Left kidney (tissue), 2 donors: Measurements from ENCODE around the gene PRR3. TPM values are rescaled to one million over a fixed set of nuclear protein-coding genes. Genes with fewer than 3 reads are reported as not detected.

Experiments
- DNase-seq: peaks from one replicate; pipeline ENCODE4 v3.0.0-alpha.2; 2013
- polyA plus RNA-seq: library from polyadenylated mRNA; unstranded; fragments of 120-200 nt; gene quantifications from one replicate; pipeline ENCODE4 v1.2.1, GENCODE V29; 2013; ENCODE audit not compliant: insufficient read length

The PRR3 gene
- polyA plus RNA-seq, 1 donor: 40.2 TPM

DNA sequence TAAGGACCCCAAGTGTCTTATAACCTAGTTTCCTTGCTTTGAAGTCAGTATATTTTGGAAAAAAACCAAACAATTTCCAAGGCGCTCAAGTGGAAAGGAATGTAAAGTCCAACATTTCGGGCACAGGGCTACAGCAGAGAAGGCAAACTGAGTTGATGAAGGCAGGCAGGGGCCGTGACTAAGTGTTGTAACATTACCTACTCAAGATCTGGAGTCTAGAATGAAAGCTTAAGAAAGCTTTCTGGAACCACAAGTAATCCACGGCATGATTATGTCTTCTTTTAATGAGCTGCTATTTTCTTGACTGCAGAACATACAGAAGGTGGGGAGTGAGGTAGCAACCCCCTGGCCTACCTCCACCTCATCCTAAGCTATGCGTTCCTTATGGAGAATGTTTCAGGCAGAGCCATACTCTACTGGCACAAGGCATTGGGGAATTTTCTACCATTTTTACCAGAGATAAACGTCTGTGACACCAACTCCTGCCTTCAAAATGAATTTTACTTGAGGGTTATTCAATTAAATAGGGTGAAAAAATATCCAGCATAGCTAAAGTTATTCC lies 55.7 kb downstream of the PRR3 start:
- peak; percentile 47 for DNase-seq

Other genes starting within 250 kb of the PRR3 start
- gene TRIM39, start 230.4 kb upstream of the PRR3 start, polyA plus RNA-seq: 16.2 TPM
- 23.3 TPM for gene RPP21, start 212.1 kb upstream of the PRR3 start, polyA plus RNA-seq
- 85.1 TPM for gene HLA-E, start 67.8 kb upstream of the PRR3 start, polyA plus RNA-seq
- gene GNL1, start 806 bp upstream of the PRR3 start, polyA plus RNA-seq: 98.1 TPM
- 76.0 TPM for gene ABCF1, start 14.1 kb downstream of the PRR3 start, polyA plus RNA-seq
- gene PPP1R10, start 59.9 kb downstream of the PRR3 start, polyA plus RNA-seq: 57.8 TPM
- 55.8 TPM for gene MRPS18B, start 60.5 kb downstream of the PRR3 start, polyA plus RNA-seq
- 60.6 TPM for gene ATAT1, start 69.6 kb downstream of the PRR3 start, polyA plus RNA-seq
- 24.1 TPM for gene C6orf136, start 89.8 kb downstream of the PRR3 start, polyA plus RNA-seq
- 56.9 TPM for gene DHX16, start 115.7 kb downstream of the PRR3 start, polyA plus RNA-seq
- 36.9 TPM for gene PPP1R18, start 129.3 kb downstream of the PRR3 start, polyA plus RNA-seq
- 38.1 TPM for gene NRM, start 133.7 kb downstream of the PRR3 start, polyA plus RNA-seq
- 53.0 TPM for gene MDC1, start 160.0 kb downstream of the PRR3 start, polyA plus RNA-seq
- 1,353 TPM for gene TUBB, start 163.1 kb downstream of the PRR3 start, polyA plus RNA-seq
- gene FLOT1, start 185.4 kb downstream of the PRR3 start, polyA plus RNA-seq: 136 TPM
- gene IER3, start 187.3 kb downstream of the PRR3 start, polyA plus RNA-seq: 15.2 TPM